HT-29 (cell line): ENCODE results near the gene TMTC2. TPM values are rescaled to one million over a fixed set of nuclear protein-coding genes. Genes with fewer than 3 reads are reported as not detected.

Experiments used
- DNase-seq: peaks from one replicate; pipeline ENCODE4 v3.0.0-alpha.2; 2015; ENCODE audit warnings: low spot score
- total RNA-seq: library from RNA; depleted of rRNA; stranded (reverse); fragments of >200 nt; shearing (Covaris generic); gene quantifications from 2 replicates; pipeline ENCODE4 v1.2.3, GENCODE V29; 2014

Gene TMTC2
- total RNA-seq, 1 experiment from 2014 or later = 18.2 TPM

GRCh38 chr12:82953397-82953796 lies 266.7 kb downstream of the TMTC2 start:
- DNase-seq = no peak

GRCh38 chr12:82954064-82954463 lies 267.4 kb downstream of the TMTC2 start:
- DNase-seq = no peak

- DNase-seq = no peak
These were observed 267.9 kb downstream of the TMTC2 start for GRCh38 chr12:82954572-82954971.

GRCh38 chr12:82955043-82955442 lies 268.3 kb downstream of the TMTC2 start:
- DNase-seq = no peak

- no peak for DNase-seq
These were observed 272.3 kb downstream of the TMTC2 start for GRCh38 chr12:82958966-82959365.

- no peak for DNase-seq
These were observed 273.1 kb downstream of the TMTC2 start for GRCh38 chr12:82959821-82960220.

GRCh38 chr12:82961835-82962234 lies 275.1 kb downstream of the TMTC2 start:
- no peak for DNase-seq

- no peak for DNase-seq
These were observed 277.2 kb downstream of the TMTC2 start for GRCh38 chr12:82963956-82964355.

GRCh38 chr12:82964446-82964845 lies 277.7 kb downstream of the TMTC2 start:
- DNase-seq = no peak

- no peak for DNase-seq
These were observed 279.4 kb downstream of the TMTC2 start for GRCh38 chr12:82966001-82966559.

- no peak for DNase-seq
These were observed 282.1 kb downstream of the TMTC2 start for GRCh38 chr12:82968631-82969367.

GRCh38 chr12:82970614-82971013 lies 283.9 kb downstream of the TMTC2 start:
- DNase-seq = no peak

- no peak for DNase-seq
These were observed 284.9 kb downstream of the TMTC2 start for GRCh38 chr12:82971584-82971983.

GRCh38 chr12:82972624-82973023 lies 285.9 kb downstream of the TMTC2 start:
- DNase-seq = no peak

GRCh38 chr12:82973592-82973991 lies 286.9 kb downstream of the TMTC2 start:
- DNase-seq = no peak

GRCh38 chr12:82981150-82981549 lies 294.4 kb downstream of the TMTC2 start:
- no peak for DNase-seq

- DNase-seq = no peak
These were observed 307.4 kb downstream of the TMTC2 start for GRCh38 chr12:82994117-82994516.

GRCh38 chr12:82996168-82996812 lies 309.6 kb downstream of the TMTC2 start:
- peak; percentile 41 for DNase-seq

- DNase-seq = no peak
These were observed 311.8 kb downstream of the TMTC2 start for GRCh38 chr12:82998509-82998908.

GRCh38 chr12:83003026-83003425 lies 316.3 kb downstream of the TMTC2 start:
- DNase-seq = no peak

- DNase-seq = no peak
These were observed 319.0 kb downstream of the TMTC2 start for GRCh38 chr12:83005534-83006197.

GRCh38 chr12:83008703-83009102 lies 322.0 kb downstream of the TMTC2 start:
- DNase-seq = no peak
